HuH-7 (cell line): ENCODE data around the gene UPB1.

ENCODE experiments used
- DNase-seq: peaks from one replicate; pipeline ENCODE4 v3.0.0; 2011; ENCODE audit warnings: low spot score

The UPB1 gene

DNA sequence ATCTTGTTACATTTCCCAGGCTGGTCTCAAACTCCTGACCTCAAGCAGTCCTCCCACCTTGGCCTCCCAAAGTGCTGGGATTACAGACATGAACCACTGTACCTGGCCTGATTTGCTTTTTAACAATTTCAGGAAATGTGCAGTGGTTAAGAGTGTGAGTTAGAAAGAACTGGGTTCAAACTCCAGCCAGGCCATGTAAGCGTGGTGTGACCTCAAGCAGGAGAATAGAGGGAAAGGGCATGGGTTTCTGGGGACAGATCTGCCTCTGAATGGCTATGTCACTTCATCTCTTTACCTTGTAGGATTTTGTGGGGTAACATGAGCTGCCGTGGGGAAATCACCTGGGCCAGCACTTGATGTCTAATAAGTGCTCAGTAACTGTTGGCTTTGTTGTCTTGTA is 69.9 kb downstream of the UPB1 start:
- no peak for DNase-seq

DNA sequence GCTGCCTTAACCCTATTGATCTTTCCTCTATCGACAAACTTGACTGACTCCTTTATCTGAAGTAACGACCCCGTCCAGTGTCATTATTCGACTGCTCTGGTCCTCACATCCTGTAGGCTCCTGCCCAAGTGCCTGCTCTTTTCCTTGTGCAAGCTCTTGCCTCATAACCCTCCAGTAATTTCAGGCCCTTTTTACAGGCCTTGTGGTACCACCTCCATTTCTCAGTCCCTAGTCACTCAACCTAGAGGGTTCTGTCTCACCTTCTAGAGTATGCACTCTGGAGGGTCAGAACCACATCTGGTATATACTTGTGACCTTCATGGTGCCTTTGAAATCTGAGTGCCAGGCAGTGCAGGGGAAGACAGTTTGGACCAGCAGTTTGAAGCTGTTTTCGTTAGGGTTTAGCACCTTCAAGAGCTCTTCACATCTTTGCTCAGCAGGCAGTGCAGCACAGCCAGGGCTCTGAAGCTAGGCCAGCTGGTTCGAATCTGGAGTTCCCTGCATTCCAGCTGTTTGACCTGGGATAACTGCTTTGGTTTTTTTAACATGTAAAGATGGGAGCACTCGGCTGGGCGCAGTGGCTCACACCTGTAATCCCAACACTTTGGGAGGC is 71.9 kb downstream of the UPB1 start:
- DNase-seq = no peak

- no peak for DNase-seq
Observed at GRCh38 chr22:24567668-24568067, 72.5 kb downstream of the UPB1 start.

GRCh38 chr22:24571266-24571665 is 76.1 kb downstream of the UPB1 start:
- no peak for DNase-seq

DNA sequence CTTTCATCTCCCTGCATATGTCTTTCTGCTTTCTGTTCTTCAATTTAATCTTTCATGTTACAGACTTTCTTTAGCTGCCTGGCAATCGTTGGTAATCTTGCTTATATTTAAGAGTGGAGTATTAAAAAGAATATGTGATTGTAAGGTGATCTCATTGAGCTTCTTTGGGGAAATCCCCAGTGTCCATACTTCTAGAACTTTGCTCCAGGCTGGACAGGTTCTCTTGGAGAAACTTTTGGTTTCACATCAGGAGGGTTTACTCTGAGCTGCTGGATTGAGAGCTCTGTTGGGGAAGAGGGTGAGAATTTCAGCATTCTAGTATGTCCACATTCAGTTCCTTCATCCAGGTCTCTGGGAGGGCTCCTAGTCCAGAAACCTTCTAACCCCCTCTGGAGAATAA is 81.6 kb downstream of the UPB1 start:
- DNase-seq = no peak
